SK-N-SH (cell line): ENCODE results near the gene GRAPL.
"Not testable (repeated sequence)": the region's sequence is repeated elsewhere in the genome, so short reads cannot be mapped to it uniquely, and the experiment has no call there.

Source experiments
- EP300 ChIP-seq, 2 experiments: IDR thresholded peaks; 2 replicates each; pipeline versions ENCODE4 v1.4.0 to v1.6.1; 2012; ENCODE audit warnings: borderline replicate concordance in 1 of 2, low read depth in 1 of 2, low read length in 1 of 2
- MAX ChIP-seq: IDR thresholded peaks from 2 replicates; pipeline ENCODE4 v1.4.0; 2012; ENCODE audit warnings: low read depth
- NRF1 ChIP-seq: IDR thresholded peaks from 2 replicates; pipeline ENCODE4 v1.6.1; 2012; ENCODE audit warnings: low read depth, mild to moderate bottlenecking, low read length
- RCOR1 ChIP-seq: fragments of 150-350 bp; IDR thresholded peaks from 2 replicates; pipeline ENCODE4 v1.6.1; 2017; ENCODE audit warnings: antibody characterized with exemption, low read length
- SIN3A ChIP-seq: IDR thresholded peaks from 2 replicates; pipeline ENCODE4 v1.6.1; 2012; ENCODE audit warnings: low read depth, mild to moderate bottlenecking, low read length, moderate library complexity, borderline replicate concordance
- TCF12 ChIP-seq: IDR thresholded peaks from 2 replicates; pipeline ENCODE4 v1.4.0; 2012
- USF2 ChIP-seq: fragments of 150-350 bp; IDR thresholded peaks from 2 replicates; pipeline ENCODE4 v1.6.1; 2017; ENCODE audit warnings: antibody characterized with exemption, low read length, low read depth, borderline replicate concordance
- TF ChIP-seq, protein P1 (sequence below): fragments of 200-600 bp; sonication (generic); IDR thresholded peaks from 2 replicates; pipeline ENCODE4 v1.6.1; 2017; ENCODE audit warnings: antibody characterized with exemption, mild to moderate bottlenecking, moderate library complexity

- not testable (repeated sequence) for TF ChIP-seq EP300 (IDR thresholded peaks at IDR 0.05; ENCODE audit: borderline replicate concordance in 1 of 2, low read depth in 1 of 2, low read length in 1 of 2); SIN3A; TCF12; USF2; NRF1; RCOR1; MAX
- TF ChIP-seq, protein P1, sequence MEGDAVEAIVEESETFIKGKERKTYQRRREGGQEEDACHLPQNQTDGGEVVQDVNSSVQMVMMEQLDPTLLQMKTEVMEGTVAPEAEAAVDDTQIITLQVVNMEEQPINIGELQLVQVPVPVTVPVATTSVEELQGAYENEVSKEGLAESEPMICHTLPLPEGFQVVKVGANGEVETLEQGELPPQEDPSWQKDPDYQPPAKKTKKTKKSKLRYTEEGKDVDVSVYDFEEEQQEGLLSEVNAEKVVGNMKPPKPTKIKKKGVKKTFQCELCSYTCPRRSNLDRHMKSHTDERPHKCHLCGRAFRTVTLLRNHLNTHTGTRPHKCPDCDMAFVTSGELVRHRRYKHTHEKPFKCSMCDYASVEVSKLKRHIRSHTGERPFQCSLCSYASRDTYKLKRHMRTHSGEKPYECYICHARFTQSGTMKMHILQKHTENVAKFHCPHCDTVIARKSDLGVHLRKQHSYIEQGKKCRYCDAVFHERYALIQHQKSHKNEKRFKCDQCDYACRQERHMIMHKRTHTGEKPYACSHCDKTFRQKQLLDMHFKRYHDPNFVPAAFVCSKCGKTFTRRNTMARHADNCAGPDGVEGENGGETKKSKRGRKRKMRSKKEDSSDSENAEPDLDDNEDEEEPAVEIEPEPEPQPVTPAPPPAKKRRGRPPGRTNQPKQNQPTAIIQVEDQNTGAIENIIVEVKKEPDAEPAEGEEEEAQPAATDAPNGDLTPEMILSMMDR = not testable (repeated sequence)
Measured at GRCh38 chr17:19112459-19112826, 14.9 kb upstream of the GRAPL start.
